Thyroid gland (tissue), 4 donors: Measurements from ENCODE around the gene HSD17B12. TPM values are rescaled to one million over a fixed set of nuclear protein-coding genes. Genes with fewer than 3 reads are reported as not detected.

Experiments used
- DNase-seq, 2 donors: peaks; one replicate each; pipeline ENCODE4 v3.0.0-alpha.2; 2019
- H3K27ac ChIP-seq, 3 donors: fragments of 200-600 bp; sonication (generic); 1 replicate in 2 of 3; 2 replicates in 1 of 3; pipeline ENCODE4 v1.5.1; 2016 to 2019; ENCODE audit warnings: mild to moderate bottlenecking in 1 of 3, moderate library complexity in 1 of 3
- H3K27me3 ChIP-seq: fragments of 200-600 bp; sonication (generic); one replicate; pipeline ENCODE4 v1.5.1; 2019
- H3K36me3 ChIP-seq, 2 donors: fragments of 200-600 bp; sonication (generic); one replicate each; pipeline ENCODE4 v1.5.1; 2016 to 2019
- H3K4me1 ChIP-seq, 2 donors: fragments of 200-600 bp; sonication (generic); one replicate each; pipeline ENCODE4 v1.5.1; 2017 to 2019
- H3K4me3 ChIP-seq, 3 donors: fragments of 200-600 bp; sonication (generic); replicated peaks in 1 of 3; 1 replicate in 2 of 3; 2 replicates in 1 of 3; pipeline ENCODE4 v1.5.1; 2016; ENCODE audit warnings: mild to moderate bottlenecking in 1 of 3
- H3K9me3 ChIP-seq: fragments of 200-600 bp; sonication (generic); one replicate; pipeline ENCODE4 v1.5.1; 2017
- CTCF ChIP-seq, 6 experiments: fragments of 200-600 bp in 3 of 6; fragments of 450-650 bp in 3 of 6; sonication (generic) in 3 of 6; IDR thresholded peaks; one replicate each; pipeline ENCODE4 v1.5.1; 2016 to 2019; ENCODE audit warnings: antibody characterized with exemption in 6 of 6, mild to moderate bottlenecking in 2 of 6, inconsistent platforms in 1 of 6, moderate library complexity in 1 of 6
- POLR2A ChIP-seq, 2 donors: fragments of 450-650 bp; IDR thresholded peaks; one replicate each; pipeline ENCODE4 v1.6.1; 2017; ENCODE audit warnings: antibody characterized with exemption in 2 of 2, mild to moderate bottlenecking in 2 of 2, moderate library complexity in 1 of 2
- WGBS, 2 donors: methylation state at CpG; one replicate each; pipeline ENCODE4 v1.1.5; 2017; 5-methylcytosine and 5-hydroxymethylcytosine counted together
- intact Hi-C: fragments of 100-400 bp; cut with DNase I; formaldehyde crosslinking; loops from one replicate; pipeline ENCODE4 v1.15.1; 2023
- total RNA-seq, 4 donors: library from RNA; depleted of rRNA; stranded (reverse); fragments of >200 nt; gene quantifications; one replicate each; pipeline ENCODE4 v1.2.3, GENCODE V29; 2016

HSD17B12 gene
- total RNA-seq, 4 donors from 2014 or later = 70.1 to 104 (median 94.4) TPM

GRCh38 chr11:43686207-43686606 lies 5.7 kb downstream of the HSD17B12 start:
- peaks cover 10 to 20% of the 10 kb centered on the region in 2 donors for H3K4me1 ChIP-seq
- H3K27me3 ChIP-seq = no peaks in the 10 kb centered on the region
- intact Hi-C loops = no loop called here

GRCh38 chr11:43687120-43687791 lies 6.7 kb downstream of the HSD17B12 start:
- Histone ChIP-seq H3K36me3 (no peaks in the 10 kb centered on the region), H3K9me3 (no peaks in the 10 kb centered on the region), H3K27me3 (no peaks in the 10 kb centered on the region), H3K27ac (peak overlapping the region in 1 of 3 donors; percentile 58), H3K4me1 (peaks cover under 1 to 10% of the 10 kb centered on the region in 2 donors), H3K4me3 (no peak overlapping the region)
- DNase-seq = peak; percentile 3 to 4
- intact Hi-C loops = no loop called here
- 66 to 70% methylated on average over 3 of the region's 3 CpGs for WGBS, 2 donors
- no peak for TF ChIP-seq CTCF (IDR thresholded peaks at IDR 0.05)

More at GRCh38 chr11:43686207-43686606, 5.7 kb downstream of the HSD17B12 start:
- H3K27ac ChIP-seq = no peak overlapping the region
- no peaks in the 10 kb centered on the region for H3K36me3 ChIP-seq
- H3K9me3 ChIP-seq = no peaks in the 10 kb centered on the region
- TF ChIP-seq POLR2A (IDR thresholded peaks at IDR 0.05) = no peak
- H3K4me3 ChIP-seq = no peak overlapping the region
- 72 to 80% methylated on average over 5 of the region's 5 CpGs for WGBS, 2 donors
- DNase-seq = no peak

- H3K36me3 ChIP-seq = no peaks in the 10 kb centered on the region
- intact Hi-C loops = no loop called here
- no peak for DNase-seq
- peak overlapping the region in 1 of 3 donors; percentile 58 for H3K27ac ChIP-seq
- H3K9me3 ChIP-seq = no peaks in the 10 kb centered on the region
- 66 to 91% methylated on average over 4 of the region's 4 CpGs for WGBS, 2 donors
- no peak overlapping the region for H3K4me3 ChIP-seq
- peaks cover 0 to 10% of the 10 kb centered on the region in 2 donors for H3K4me1 ChIP-seq
- TF ChIP-seq POLR2A (IDR thresholded peaks at IDR 0.05) (no peak), CTCF (IDR thresholded peaks at IDR 0.05) (no peak)
- H3K27me3 ChIP-seq = no peaks in the 10 kb centered on the region
Observed at GRCh38 chr11:43688394-43688793, 7.9 kb downstream of the HSD17B12 start.

GRCh38 chr11:43689167-43689566 lies 8.6 kb downstream of the HSD17B12 start:
- TF ChIP-seq CTCF (IDR thresholded peaks at IDR 0.05) (no peak), POLR2A (IDR thresholded peaks at IDR 0.05) (no peak)
- H3K36me3 ChIP-seq = no peaks in the 10 kb centered on the region
- H3K27ac ChIP-seq = no peak overlapping the region
- intact Hi-C loops = no loop called here
- no peaks in the 10 kb centered on the region for H3K27me3 ChIP-seq
- no peaks in the 10 kb centered on the region for H3K9me3 ChIP-seq
- WGBS, 2 donors = 88 to 97% methylated on average over 2 of the region's 2 CpGs
- H3K4me1 ChIP-seq = peaks cover 0 to 10% of the 10 kb centered on the region in 2 donors
- DNase-seq = no peak
- H3K4me3 ChIP-seq = no peak overlapping the region

GRCh38 chr11:43690929-43691725 lies 10.6 kb downstream of the HSD17B12 start:
- H3K4me3 ChIP-seq = no peak overlapping the region
- no peak overlapping the region for H3K27ac ChIP-seq
- no peaks in the 10 kb centered on the region for H3K9me3 ChIP-seq
- no peaks in the 10 kb centered on the region for H3K36me3 ChIP-seq
- intact Hi-C loops = no loop called here
- H3K27me3 ChIP-seq = no peaks in the 10 kb centered on the region
- 91 to 94% methylated on average over 6 of the region's 6 CpGs for WGBS, 2 donors
- TF ChIP-seq POLR2A (IDR thresholded peaks at IDR 0.05) (no peak), CTCF (IDR thresholded peaks at IDR 0.05) (no peak)
- DNase-seq = no peak
- peaks cover 0 to 10% of the 10 kb centered on the region in 2 donors for H3K4me1 ChIP-seq
